ENCODE data around the gene MACROD1.

MACROD1 gene

DNA sequence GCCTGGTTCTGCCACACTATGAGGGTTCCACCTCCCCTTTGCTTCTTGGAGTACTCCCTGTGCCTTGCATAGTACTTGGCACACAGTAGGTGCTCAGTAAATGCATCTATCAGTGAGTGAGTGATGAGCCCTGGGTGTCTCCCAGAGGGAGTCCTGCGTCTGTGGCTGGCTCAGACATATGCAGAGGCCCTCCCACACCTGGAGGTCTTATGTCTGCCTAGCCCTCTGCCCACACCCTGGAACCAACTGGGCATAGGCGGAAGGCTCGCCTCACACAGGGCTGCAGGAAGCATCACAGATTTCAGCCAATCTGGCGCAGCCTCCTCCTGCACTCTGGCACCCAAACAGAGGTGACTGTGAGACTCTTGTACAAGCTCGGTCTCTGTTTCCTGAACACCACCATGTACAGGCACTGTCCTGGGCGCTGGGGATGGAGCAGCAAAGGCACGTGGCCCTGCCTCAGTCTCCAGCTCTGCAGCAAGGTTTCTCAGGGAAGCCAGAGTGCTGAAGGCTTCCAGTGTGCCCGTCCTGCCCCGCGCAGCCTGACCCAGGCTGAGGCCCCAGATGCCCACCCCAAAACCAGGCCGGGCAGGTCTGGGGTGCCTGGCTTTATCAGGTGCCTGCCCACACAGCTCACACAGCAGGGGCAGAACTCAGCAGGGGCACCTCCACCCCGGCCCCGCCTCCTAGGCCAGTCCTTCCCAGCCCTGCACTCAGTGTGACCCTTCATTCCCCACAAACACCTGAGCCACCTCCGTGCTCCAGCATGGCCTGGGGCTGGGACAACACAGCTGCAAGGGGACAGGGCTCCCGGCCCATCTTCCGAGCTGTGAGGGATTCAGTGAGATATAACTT is 103.5 kb downstream of the MACROD1 start:
- H2AFZ ChIP-seq (ENCODE audit: insufficient read depth, low read length, poor library complexity): no peak overlapping the region
- H3K27ac ChIP-seq (ENCODE audit: low read depth, low read length): no peak overlapping the region
- H2AK5ac ChIP-seq (ENCODE audit: low read length): no peak overlapping the region
- no peak overlapping the region for H3K4me3 ChIP-seq (ENCODE audit: low read depth, low read length)
- H3K14ac ChIP-seq (ENCODE audit: low read length): no peak overlapping the region
- H4K8ac ChIP-seq (ENCODE audit: low read depth, low read length): no peak overlapping the region
- H3K79me1 ChIP-seq (ENCODE audit: low read length): no peaks in the 10 kb centered on the region
- H3K23ac ChIP-seq (ENCODE audit: low read length): no peak overlapping the region
- H3K4me1 ChIP-seq (ENCODE audit: control insufficient read depth in 1 of 2, insufficient read depth in 2 of 2, low read length in 2 of 2): peaks cover 0 to 4% of the 10 kb centered on the region in 2 experiments
- no peaks in the 10 kb centered on the region for H3K79me2 ChIP-seq (ENCODE audit: control insufficient read depth, insufficient read depth, low read length, poor library complexity)
- no peak overlapping the region for H2BK5ac ChIP-seq (ENCODE audit: low read depth, low read length, poor library complexity)
- H3K18ac ChIP-seq (ENCODE audit: low read length): no peak overlapping the region
- H2BK120ac ChIP-seq (ENCODE audit: insufficient read depth, low read length, poor library complexity): no peak overlapping the region
- H3K4me2 ChIP-seq (ENCODE audit: low read length): no peak overlapping the region
- no peak overlapping the region for H3K9ac ChIP-seq (ENCODE audit: low read length)
- H4K91ac ChIP-seq (ENCODE audit: low read depth, low read length): no peak overlapping the region
- peaks cover 17% of the 10 kb centered on the region for H3K27me3 ChIP-seq (ENCODE audit: insufficient read depth, low read length)
- peaks cover 1% of the 10 kb centered on the region for H3K9me3 ChIP-seq (ENCODE audit: insufficient read depth, low read depth, low read length)
- DNase-seq: no peak
- H3K36me3 ChIP-seq (ENCODE audit: control insufficient read depth in 1 of 2, insufficient read depth in 2 of 2, low read length in 2 of 2): no peaks in the 10 kb centered on the region
- no peak overlapping the region for H4K12ac ChIP-seq (ENCODE audit: low read depth, low read length)
- H3K4ac ChIP-seq (ENCODE audit: low read depth, low read length): no peak overlapping the region
- no peak overlapping the region for H2BK12ac ChIP-seq (ENCODE audit: low read length)
- no CpG with 5 or more reads among the region's 16 CpGs for WGBS (ENCODE audit: extremely low coverage, insufficient coverage, insufficient read length)

DNA sequence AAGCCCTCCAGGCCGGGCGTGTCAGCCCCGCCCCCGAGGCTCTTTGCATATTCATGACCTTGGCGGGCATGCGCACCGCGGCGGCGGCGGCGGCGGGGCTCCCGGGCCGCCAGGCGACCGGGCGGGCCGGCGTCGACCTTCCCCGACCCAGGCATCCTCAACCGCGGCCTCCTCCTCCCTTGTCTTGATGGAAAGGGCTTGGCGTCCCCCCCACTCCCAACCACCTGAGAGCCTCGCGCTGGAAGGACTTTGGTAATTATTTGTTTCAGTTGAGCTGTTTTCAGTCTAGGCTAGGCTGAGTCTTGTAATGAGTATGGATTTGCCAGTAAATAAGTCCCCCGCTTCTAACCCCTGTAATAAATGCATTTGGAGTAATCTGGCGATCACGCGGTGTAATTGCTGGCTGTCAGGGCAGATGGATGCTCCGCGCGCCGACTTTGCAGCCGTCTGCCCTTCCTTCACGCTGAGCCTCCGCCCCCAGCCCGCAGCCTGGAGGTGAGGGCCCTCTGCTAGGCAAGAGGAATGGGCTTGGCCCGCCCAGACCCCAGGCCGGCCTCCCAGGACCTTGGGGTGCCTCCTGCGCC is 105.0 kb downstream of the MACROD1 start:
- Histone ChIP-seq H4K8ac (ENCODE audit: low read depth, low read length) (no peak overlapping the region), H3K79me2 (ENCODE audit: control insufficient read depth, insufficient read depth, low read length, poor library complexity) (no peaks in the 10 kb centered on the region), H3K4me1 (ENCODE audit: control insufficient read depth in 1 of 2, insufficient read depth in 2 of 2, low read length in 2 of 2) (peaks cover 0 to 4% of the 10 kb centered on the region in 2 experiments), H3K27ac (ENCODE audit: low read depth, low read length) (no peak overlapping the region), H3K36me3 (ENCODE audit: control insufficient read depth in 1 of 2, insufficient read depth in 2 of 2, low read length in 2 of 2) (no peaks in the 10 kb centered on the region), H3K9ac (ENCODE audit: low read length) (no peak overlapping the region), H2AK5ac (ENCODE audit: low read length) (no peak overlapping the region), H3K14ac (ENCODE audit: low read length) (no peak overlapping the region), H3K4me2 (ENCODE audit: low read length) (peak overlapping the region; percentile 65), H3K4ac (ENCODE audit: low read depth, low read length) (no peak overlapping the region), H2BK120ac (ENCODE audit: insufficient read depth, low read length, poor library complexity) (no peak overlapping the region), H4K12ac (ENCODE audit: low read depth, low read length) (no peak overlapping the region), H3K4me3 (ENCODE audit: low read depth, low read length) (no peak overlapping the region), H2BK12ac (ENCODE audit: low read length) (no peak overlapping the region), H3K27me3 (ENCODE audit: insufficient read depth, low read length) (peaks cover 17% of the 10 kb centered on the region), H2AFZ (ENCODE audit: insufficient read depth, low read length, poor library complexity) (no peak overlapping the region), H3K9me3 (ENCODE audit: insufficient read depth, low read depth, low read length) (peaks cover 1% of the 10 kb centered on the region), H2BK5ac (ENCODE audit: low read depth, low read length, poor library complexity) (no peak overlapping the region), H3K79me1 (ENCODE audit: low read length) (no peaks in the 10 kb centered on the region), H3K23ac (ENCODE audit: low read length) (no peak overlapping the region), H4K91ac (ENCODE audit: low read depth, low read length) (no peak overlapping the region), H3K18ac (ENCODE audit: low read length) (no peak overlapping the region)
- DNase-seq: peak; percentile 4 to 46
- no CpG with 5 or more reads among the region's 42 CpGs for WGBS (ENCODE audit: extremely low coverage, insufficient coverage, insufficient read length)

DNA sequence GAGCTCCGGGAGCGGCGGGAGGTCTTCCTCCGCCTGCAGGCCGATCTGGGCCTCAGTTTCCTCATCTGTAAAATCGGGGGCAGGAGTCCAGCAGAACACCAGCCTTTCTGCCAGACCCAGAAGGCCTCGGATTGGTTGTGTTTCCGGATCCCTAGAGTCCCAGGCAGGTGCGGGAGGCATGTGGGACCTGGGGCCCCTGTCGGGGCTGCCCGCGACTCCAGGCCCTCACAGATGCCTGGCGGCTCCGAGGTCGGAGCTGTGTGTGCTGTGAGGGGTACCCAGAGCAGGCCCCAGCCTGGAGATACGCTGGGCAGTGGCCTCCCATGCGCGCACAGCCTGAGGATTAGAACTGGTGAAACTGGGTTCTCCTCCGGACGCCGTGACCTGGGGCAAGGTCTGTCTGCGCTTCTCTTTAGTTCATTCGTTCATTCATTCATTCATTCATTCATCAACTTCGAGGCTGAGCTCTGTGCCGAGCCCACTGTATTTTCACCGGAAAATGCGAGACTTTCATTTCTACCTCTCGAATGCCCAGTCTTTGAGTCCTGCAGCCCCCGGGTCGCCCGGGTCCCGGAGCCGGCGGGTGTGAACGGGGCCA is 105.6 kb downstream of the MACROD1 start:
- no peak overlapping the region for H3K27ac ChIP-seq (ENCODE audit: low read depth, low read length)
- no peak overlapping the region for H4K91ac ChIP-seq (ENCODE audit: low read depth, low read length)
- no peak overlapping the region for H2BK12ac ChIP-seq (ENCODE audit: low read length)
- H3K4me1 ChIP-seq (ENCODE audit: control insufficient read depth in 1 of 2, insufficient read depth in 2 of 2, low read length in 2 of 2): peaks cover 0 to 4% of the 10 kb centered on the region in 2 experiments
- H3K79me1 ChIP-seq (ENCODE audit: low read length): no peaks in the 10 kb centered on the region
- peak overlapping the region; percentile 65 for H3K4me2 ChIP-seq (ENCODE audit: low read length)
- no peaks in the 10 kb centered on the region for H3K36me3 ChIP-seq (ENCODE audit: control insufficient read depth in 1 of 2, insufficient read depth in 2 of 2, low read length in 2 of 2)
- no peak overlapping the region for H2AFZ ChIP-seq (ENCODE audit: insufficient read depth, low read length, poor library complexity)
- no peak overlapping the region for H4K12ac ChIP-seq (ENCODE audit: low read depth, low read length)
- H2AK5ac ChIP-seq (ENCODE audit: low read length): no peak overlapping the region
- no peak overlapping the region for H3K23ac ChIP-seq (ENCODE audit: low read length)
- H4K8ac ChIP-seq (ENCODE audit: low read depth, low read length): no peak overlapping the region
- H3K9me3 ChIP-seq (ENCODE audit: insufficient read depth, low read depth, low read length): peaks cover 1% of the 10 kb centered on the region
- no peak overlapping the region for H3K18ac ChIP-seq (ENCODE audit: low read length)
- peaks cover 17% of the 10 kb centered on the region for H3K27me3 ChIP-seq (ENCODE audit: insufficient read depth, low read length)
- H3K79me2 ChIP-seq (ENCODE audit: control insufficient read depth, insufficient read depth, low read length, poor library complexity): no peaks in the 10 kb centered on the region
- no peak overlapping the region for H3K4ac ChIP-seq (ENCODE audit: low read depth, low read length)
- no peak overlapping the region for H2BK5ac ChIP-seq (ENCODE audit: low read depth, low read length, poor library complexity)
- H2BK120ac ChIP-seq (ENCODE audit: insufficient read depth, low read length, poor library complexity): no peak overlapping the region
- DNase-seq: no peak
- no peak overlapping the region for H3K14ac ChIP-seq (ENCODE audit: low read length)
- no peak overlapping the region for H3K9ac ChIP-seq (ENCODE audit: low read length)
- WGBS (ENCODE audit: extremely low coverage, insufficient coverage, insufficient read length): no CpG with 5 or more reads among the region's 35 CpGs
- no peak overlapping the region for H3K4me3 ChIP-seq (ENCODE audit: low read depth, low read length)

DNA sequence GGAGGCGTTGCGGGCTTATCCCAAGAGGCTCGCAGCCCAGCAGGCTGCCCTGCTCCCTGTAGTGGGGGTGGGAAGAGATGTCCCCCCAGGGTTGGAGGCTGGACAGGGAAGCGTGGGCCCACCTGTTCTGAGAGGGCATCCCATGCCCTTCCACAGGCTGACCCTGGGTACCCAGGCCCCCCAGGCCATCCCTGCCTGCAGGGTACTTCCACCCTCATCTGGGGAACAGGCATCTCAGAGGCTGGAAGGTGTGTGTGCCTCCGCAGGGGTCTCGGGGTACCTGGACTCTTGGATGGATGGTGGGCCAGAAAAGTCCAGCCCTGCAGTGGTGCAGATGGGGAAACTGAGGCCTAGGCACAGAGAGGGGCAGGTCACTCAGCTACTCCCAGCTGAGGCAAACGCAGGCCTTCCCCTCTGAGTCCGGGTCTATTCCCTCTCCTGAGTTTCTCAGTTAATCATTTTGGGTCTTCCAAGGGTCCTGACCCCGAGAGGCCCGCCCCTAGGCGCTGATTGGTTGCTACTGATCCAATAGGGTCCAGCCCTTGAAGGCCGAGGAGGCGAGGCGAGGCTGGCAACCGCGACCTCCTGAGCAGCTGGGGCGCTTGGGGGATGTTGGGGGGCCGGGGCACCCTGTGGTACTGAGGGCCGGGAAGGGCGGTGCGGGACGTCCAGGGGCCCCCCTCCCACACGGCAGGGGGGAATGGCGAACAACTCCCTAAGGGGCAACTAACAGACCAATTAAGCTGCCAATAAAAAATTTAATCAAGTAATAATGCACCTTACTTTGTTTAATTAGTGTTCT is 106.4 kb downstream of the MACROD1 start:
- no peak for DNase-seq
- Histone ChIP-seq H2AFZ (ENCODE audit: insufficient read depth, low read length, poor library complexity) (no peak overlapping the region), H3K9ac (ENCODE audit: low read length) (no peak overlapping the region), H3K14ac (ENCODE audit: low read length) (no peak overlapping the region), H3K4ac (ENCODE audit: low read depth, low read length) (no peak overlapping the region), H3K23ac (ENCODE audit: low read length) (no peak overlapping the region), H2AK5ac (ENCODE audit: low read length) (no peak overlapping the region), H4K8ac (ENCODE audit: low read depth, low read length) (no peak overlapping the region), H3K27ac (ENCODE audit: low read depth, low read length) (no peak overlapping the region), H2BK12ac (ENCODE audit: low read length) (no peak overlapping the region), H2BK120ac (ENCODE audit: insufficient read depth, low read length, poor library complexity) (no peak overlapping the region), H3K79me1 (ENCODE audit: low read length) (no peaks in the 10 kb centered on the region), H3K18ac (ENCODE audit: low read length) (no peak overlapping the region), H2BK5ac (ENCODE audit: low read depth, low read length, poor library complexity) (no peak overlapping the region), H3K4me1 (ENCODE audit: control insufficient read depth in 1 of 2, insufficient read depth in 2 of 2, low read length in 2 of 2) (peaks cover 0 to 4% of the 10 kb centered on the region in 2 experiments), H4K91ac (ENCODE audit: low read depth, low read length) (no peak overlapping the region), H3K79me2 (ENCODE audit: control insufficient read depth, insufficient read depth, low read length, poor library complexity) (no peaks in the 10 kb centered on the region), H3K36me3 (ENCODE audit: control insufficient read depth in 1 of 2, insufficient read depth in 2 of 2, low read length in 2 of 2) (no peaks in the 10 kb centered on the region), H3K9me3 (ENCODE audit: insufficient read depth, low read depth, low read length) (peaks cover 1% of the 10 kb centered on the region), H4K12ac (ENCODE audit: low read depth, low read length) (no peak overlapping the region), H3K4me3 (ENCODE audit: low read depth, low read length) (no peak overlapping the region), H3K27me3 (ENCODE audit: insufficient read depth, low read length) (peaks cover 17% of the 10 kb centered on the region), H3K4me2 (ENCODE audit: low read length) (no peak overlapping the region)
- WGBS (ENCODE audit: extremely low coverage, insufficient coverage, insufficient read length): no CpG with 5 or more reads among the region's 24 CpGs

All from trophoblast cell (in vitro differentiated cells and primary cell).